ENCODE measurements around the gene ETFA. TPM values are rescaled to one million over a fixed set of nuclear protein-coding genes. Genes with fewer than 3 reads are reported as not detected.
A peak's percentile ranks its signal among the peaks of the same experiment; 100 is the strongest.

Gene ETFA
- total and polyA plus RNA-seq, 9 of the 15 experiments (the other 6 are each of a cell fraction or from before 2014, with no cell fraction given) = 130 to 543 (median 232) TPM

DNA sequence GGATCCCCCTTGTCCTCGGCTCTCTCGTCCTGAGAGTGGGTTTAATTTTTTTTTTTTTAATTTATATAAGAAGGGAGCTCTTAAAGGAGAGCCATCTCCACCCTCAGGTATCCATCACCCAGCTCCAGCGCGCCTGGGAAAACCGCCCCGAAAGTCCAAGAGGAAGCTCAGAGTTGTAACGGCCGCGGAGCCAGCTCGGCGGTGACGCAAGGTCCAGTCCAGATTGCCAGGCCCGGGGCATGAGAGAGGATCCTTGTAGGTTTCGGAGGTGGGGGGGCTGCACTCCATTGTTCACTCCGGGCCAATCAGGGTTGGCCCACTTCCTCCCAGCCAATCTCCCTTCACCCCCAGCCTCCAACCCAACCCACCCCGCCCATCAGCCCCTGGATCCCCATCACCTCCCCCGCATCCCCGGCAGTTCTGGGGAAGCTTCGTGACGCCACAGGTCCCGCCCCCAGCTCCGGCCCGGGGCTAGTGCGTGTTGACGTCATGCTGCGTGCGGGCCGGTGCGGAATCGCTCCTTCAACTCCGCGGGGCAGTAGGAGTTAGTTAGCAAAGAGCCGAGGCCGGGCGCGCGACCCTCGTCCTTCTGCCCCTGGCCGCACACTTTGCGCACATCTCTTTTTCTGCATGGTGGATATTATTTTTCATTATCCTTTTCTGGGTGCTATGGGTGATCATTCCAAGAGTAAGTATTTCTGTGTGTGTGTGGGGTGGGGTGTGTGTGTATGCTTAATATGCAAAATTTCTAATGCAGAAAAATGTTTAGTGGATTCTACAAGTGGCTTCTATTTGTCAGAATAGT is 25.2 kb upstream of the ETFA start, which contains the start of gene ISL2 (continued):
- no peak for TF ChIP-seq ZNF280A (IDR thresholded peaks at IDR 0.05; ENCODE audit: low read depth, partially characterized antibody)
- TF ChIP-seq MTA3 (IDR thresholded peaks at IDR 0.05; ENCODE audit: borderline replicate concordance) = peak; percentile 49
- TF ChIP-seq ZBTB17 (CRISPR knock-in tag; IDR thresholded peaks at IDR 0.05) = no peak
- no peak for TF ChIP-seq PURB (CRISPR knock-in tag; IDR thresholded peaks at IDR 0.05; ENCODE audit: low read depth)
- TF ChIP-seq BRD9 (IDR thresholded peaks at IDR 0.05; ENCODE audit: low read depth, partially characterized antibody) = no peak
- no peak for TF ChIP-seq NFRKB (IDR thresholded peaks at IDR 0.05; ENCODE audit: low read depth)
- no peak for TF ChIP-seq KLF6 (CRISPR knock-in tag; IDR thresholded peaks at IDR 0.05; ENCODE audit: borderline replicate concordance)
- TF ChIP-seq, protein P1, sequence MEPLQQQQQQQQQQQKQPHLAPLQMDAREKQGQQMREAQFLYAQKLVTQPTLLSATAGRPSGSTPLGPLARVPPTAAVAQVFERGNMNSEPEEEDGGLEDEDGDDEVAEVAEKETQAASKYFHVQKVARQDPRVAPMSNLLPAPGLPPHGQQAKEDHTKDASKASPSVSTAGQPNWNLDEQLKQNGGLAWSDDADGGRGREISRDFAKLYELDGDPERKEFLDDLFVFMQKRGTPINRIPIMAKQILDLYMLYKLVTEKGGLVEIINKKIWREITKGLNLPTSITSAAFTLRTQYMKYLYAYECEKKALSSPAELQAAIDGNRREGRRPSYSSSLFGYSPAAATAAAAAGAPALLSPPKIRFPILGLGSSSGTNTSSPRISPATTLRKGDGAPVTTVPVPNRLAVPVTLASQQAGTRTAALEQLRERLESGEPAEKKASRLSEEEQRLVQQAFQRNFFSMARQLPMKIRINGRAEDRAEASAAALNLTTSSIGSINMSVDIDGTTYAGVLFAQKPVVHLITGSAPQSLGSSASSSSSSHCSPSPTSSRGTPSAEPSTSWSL (CRISPR knock-in tag; IDR thresholded peaks at IDR 0.05; ENCODE audit: borderline replicate concordance) = no peak
- peak; percentile 85 for TF ChIP-seq SUPT5H (IDR thresholded peaks at IDR 0.05)
- no peak for TF ChIP-seq ZNF444 (CRISPR knock-in tag; IDR thresholded peaks at IDR 0.05)
- TF ChIP-seq ZNF134 (CRISPR knock-in tag; conservative IDR thresholded peaks at IDR 0.05) = 0 out of 2 replicates have a peak, but pooled peaks have one; percentile 16
- no peak for TF ChIP-seq RNF219 (CRISPR knock-in tag; IDR thresholded peaks at IDR 0.05)
- TF ChIP-seq ZNF717 (CRISPR knock-in tag; IDR thresholded peaks at IDR 0.05) = no peak
- TF ChIP-seq CREM (IDR thresholded peaks at IDR 0.05; ENCODE audit: low read depth) = peak; percentile 97
- no peak for TF ChIP-seq PML (IDR thresholded peaks at IDR 0.05; ENCODE audit: low read length)
- no peak for TF ChIP-seq NFXL1 (CRISPR knock-in tag; IDR thresholded peaks at IDR 0.05)
- peak; percentile 75 for TF ChIP-seq TAF9B (IDR thresholded peaks at IDR 0.05; ENCODE audit: partially characterized antibody)
- no peak for TF ChIP-seq KAT8 (IDR thresholded peaks at IDR 0.05; ENCODE audit: low read depth)
- peak; percentile 94 for TF ChIP-seq CREB1 (IDR thresholded peaks at IDR 0.05)
- peak; percentile 93 for TF ChIP-seq CREB1 (CRISPR knock-in tag; IDR thresholded peaks at IDR 0.05)
- TF ChIP-seq MAFF (IDR thresholded peaks at IDR 0.05; ENCODE audit: low read length) = 0 out of 2 replicates have a peak, but pooled peaks have one; percentile 1
- 0 out of 4 replicates have a peak, but pooled peaks of 1 of the 2 experiments have one; percentile 31 for TF ChIP-seq UBTF (IDR thresholded peaks at IDR 0.05; ENCODE audit: borderline replicate concordance in 1 of 2, low read depth in 2 of 2, low read length in 2 of 2)
- no peak for TF ChIP-seq ZNF212 (CRISPR knock-in tag; IDR thresholded peaks at IDR 0.05)
